ENCODE measurements around the gene DGKD.

DGKD gene

GRCh38 chr2:233429175-233429897 lies 75.0 kb downstream of the DGKD start:
- no peak for DNase-seq

- DNase-seq = no peak
Measured at GRCh38 chr2:233430081-233430480, 75.8 kb downstream of the DGKD start.

GRCh38 chr2:233430651-233431050 lies 76.4 kb downstream of the DGKD start:
- no peak for DNase-seq

GRCh38 chr2:233433029-233433428 lies 78.7 kb downstream of the DGKD start:
- no peak for DNase-seq

GRCh38 chr2:233433794-233434193 lies 79.5 kb downstream of the DGKD start:
- DNase-seq = no peak

GRCh38 chr2:233434666-233435330 lies 80.5 kb downstream of the DGKD start:
- peak; percentile 35 to 64 (median 54) for DNase-seq

GRCh38 chr2:233435436-233436190 lies 81.3 kb downstream of the DGKD start:
- no peak for DNase-seq

GRCh38 chr2:233436191-233436581 lies 81.9 kb downstream of the DGKD start:
- DNase-seq = no peak

- no peak for DNase-seq
Measured at GRCh38 chr2:233436691-233437438, 82.6 kb downstream of the DGKD start.

GRCh38 chr2:233437439-233437955 lies 83.2 kb downstream of the DGKD start:
- no peak for DNase-seq

GRCh38 chr2:233438573-233439147 lies 84.4 kb downstream of the DGKD start:
- no peak for DNase-seq

GRCh38 chr2:233439191-233439590 lies 84.9 kb downstream of the DGKD start:
- DNase-seq = no peak

GRCh38 chr2:233440314-233440713 lies 86.0 kb downstream of the DGKD start:
- DNase-seq = no peak

- no peak for DNase-seq
Measured at GRCh38 chr2:233440714-233441113, 86.4 kb downstream of the DGKD start.

GRCh38 chr2:233441161-233442027 lies 87.1 kb downstream of the DGKD start:
- no peak for DNase-seq

GRCh38 chr2:233442028-233442310 lies 87.7 kb downstream of the DGKD start:
- no peak for DNase-seq

- peak; percentile 71 to 86 (median 80) for DNase-seq
Measured at GRCh38 chr2:233443511-233444183, 89.4 kb downstream of the DGKD start.

- DNase-seq = no peak
Measured at GRCh38 chr2:233444501-233444900, 90.2 kb downstream of the DGKD start.

- DNase-seq = no peak
Measured at GRCh38 chr2:233445152-233445830, 91.0 kb downstream of the DGKD start.

- no peak for DNase-seq
Measured at GRCh38 chr2:233446121-233446520, 91.8 kb downstream of the DGKD start.
